SK-N-MC (cell line): ENCODE results near the gene STXBP5L.
A peak's percentile ranks its signal among the peaks of the same experiment; 100 is the strongest.

Experiments
- DNase-seq: peaks from one replicate; pipeline ENCODE4 v3.0.0-alpha.2; 2011; ENCODE audit warnings: low read depth, low spot score
- H3K27ac ChIP-seq: fragments of 200-600 bp; sonication (generic); 2 replicates; pipeline ENCODE4 v1.5.1; 2016; ENCODE audit warnings: mixed run types
- H3K36me3 ChIP-seq: fragments of 200-600 bp; sonication (generic); 2 replicates; pipeline ENCODE4 v1.6.1; 2017; ENCODE audit warnings: antibody characterized with exemption, low read length, mixed read lengths; ENCODE audit not compliant: insufficient read depth
- H3K4me3 ChIP-seq: fragments of 200-600 bp; sonication (generic); 2 replicates; pipeline ENCODE4 v1.5.1; 2016
- H3K9ac ChIP-seq: fragments of 200-600 bp; sonication (generic); 2 replicates; pipeline ENCODE4 v1.8.0; 2017; ENCODE audit warnings: mixed run types, mixed read lengths; ENCODE audit not compliant: insufficient read length
- H3K9me3 ChIP-seq: fragments of 200-600 bp; sonication (generic); 2 replicates; pipeline ENCODE4 v1.6.1; 2017; ENCODE audit warnings: low read depth, mild to moderate bottlenecking, antibody characterized with exemption, low read length, moderate library complexity, mixed read lengths
- EZH2 ChIP-seq: fragments of 200-600 bp; sonication (generic); IDR thresholded peaks from one replicate; pipeline ENCODE4 v1.6.1; 2017; ENCODE audit warnings: antibody characterized with exemption
- FOXP2 ChIP-seq: optimal IDR thresholded peaks from 2 replicates; pipeline ENCODE3; 2011; ENCODE audit warnings: mild to moderate bottlenecking, moderate library complexity; ENCODE audit not compliant: insufficient read depth; ENCODE audit errors: extremely low read length, control extremely low read depth
- POLR2AphosphoS5 ChIP-seq: IDR thresholded peaks from 2 replicates; pipeline ENCODE4 v1.6.1; 2012; ENCODE audit warnings: mild to moderate bottlenecking, low read depth, low read length, borderline replicate concordance

The STXBP5L gene

DNA sequence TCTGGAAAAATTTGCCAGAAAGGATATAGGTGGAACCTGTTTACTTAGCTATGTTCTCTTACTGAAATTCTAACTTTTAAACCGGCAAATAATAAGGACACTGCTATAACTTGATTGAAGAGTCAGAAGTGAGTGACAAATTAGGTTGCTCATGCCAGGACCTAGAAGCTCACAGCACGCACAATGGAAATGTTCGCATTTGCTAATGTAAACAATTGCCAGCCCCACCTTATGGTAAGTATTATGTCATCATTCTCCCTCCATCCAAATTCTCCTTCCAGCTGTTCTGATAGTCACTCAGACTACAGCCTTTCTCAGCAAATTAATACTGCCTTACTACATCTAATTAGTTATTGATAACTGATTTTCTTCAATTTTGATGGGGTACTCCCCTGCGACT is 4.8 kb upstream of the STXBP5L start:
- Histone ChIP-seq H3K36me3 (no peaks in the 10 kb centered on the region), H3K4me3 (no peak overlapping the region), H3K27ac (no peak overlapping the region), H3K9me3 (no peaks in the 10 kb centered on the region), H3K9ac (no peak overlapping the region)
- DNase-seq, result no peak
- TF ChIP-seq FOXP2 (no peak), EZH2 (no peak), POLR2AphosphoS5 (no peak)

DNA sequence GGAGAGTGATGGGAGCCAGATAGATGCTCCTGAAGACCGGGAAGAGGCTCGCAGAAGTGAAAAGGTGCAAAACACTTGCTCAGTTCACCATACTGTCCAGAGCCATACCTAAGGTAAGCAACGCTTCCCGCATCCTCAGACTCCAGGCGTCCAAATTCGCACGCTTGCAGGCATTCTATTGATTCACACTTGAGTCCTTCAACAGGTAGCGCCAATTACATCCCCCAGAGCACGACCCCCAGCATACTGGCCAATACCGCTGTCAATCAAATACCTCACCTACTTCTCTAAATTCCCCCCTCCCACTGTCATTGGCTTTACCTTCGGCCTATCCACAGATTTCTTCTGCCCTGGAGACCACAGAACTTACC is 361 bp upstream of the STXBP5L start:
- Histone ChIP-seq H3K9me3 (no peaks in the 10 kb centered on the region), H3K4me3 (peak overlapping the region; percentile 69; the same call in 1 of the 2 replicates), H3K9ac (no peak overlapping the region), H3K27ac (no peak overlapping the region), H3K36me3 (no peaks in the 10 kb centered on the region)
- TF ChIP-seq POLR2AphosphoS5 (no peak), FOXP2 (no peak), EZH2 (no peak)
- no peak for DNase-seq

DNA sequence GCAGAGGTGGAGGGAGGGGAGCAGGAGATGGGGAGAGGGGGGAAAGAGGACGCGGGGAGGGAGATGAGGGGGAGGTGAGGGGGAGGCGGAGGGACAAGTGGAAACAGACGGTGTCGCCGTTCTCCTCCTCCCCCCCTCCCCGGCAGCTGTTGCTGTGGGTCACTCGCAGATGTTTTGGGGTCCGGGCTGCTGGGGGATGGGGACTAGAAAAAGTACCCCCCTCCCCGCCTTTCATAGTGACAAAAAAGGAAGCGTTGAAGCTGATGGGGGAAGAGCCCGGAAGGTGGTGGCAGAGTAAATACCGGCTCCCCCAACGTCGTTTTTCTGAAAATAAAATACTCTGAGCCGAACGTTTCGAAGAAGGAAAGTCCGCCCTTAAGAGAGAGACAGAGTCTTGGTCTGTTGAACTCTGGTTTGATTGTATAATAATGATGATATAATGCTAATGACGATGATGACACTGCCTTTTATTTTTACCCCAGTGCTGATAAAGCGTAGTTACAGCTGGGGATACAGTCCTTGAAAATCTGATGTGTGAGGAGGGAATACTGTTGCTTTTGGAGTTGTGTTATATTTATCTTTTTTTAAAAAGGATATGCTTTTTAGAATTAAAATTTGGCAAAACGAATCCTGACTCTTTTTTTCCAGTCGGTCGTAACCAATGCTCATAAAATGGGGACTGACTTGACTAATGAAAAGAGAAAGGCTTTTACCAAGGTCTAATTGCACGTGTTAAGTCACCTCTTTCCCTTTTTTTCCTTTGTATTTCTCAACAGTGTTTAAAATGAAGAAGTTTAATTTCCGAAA is 993 bp downstream of the STXBP5L start:
- Histone ChIP-seq H3K9ac (no peak overlapping the region), H3K9me3 (no peaks in the 10 kb centered on the region), H3K4me3 (peak overlapping the region; percentile 69), H3K27ac (no peak overlapping the region), H3K36me3 (no peaks in the 10 kb centered on the region)
- DNase-seq, result no peak
- TF ChIP-seq POLR2AphosphoS5 (no peak), FOXP2 (no peak)

DNA sequence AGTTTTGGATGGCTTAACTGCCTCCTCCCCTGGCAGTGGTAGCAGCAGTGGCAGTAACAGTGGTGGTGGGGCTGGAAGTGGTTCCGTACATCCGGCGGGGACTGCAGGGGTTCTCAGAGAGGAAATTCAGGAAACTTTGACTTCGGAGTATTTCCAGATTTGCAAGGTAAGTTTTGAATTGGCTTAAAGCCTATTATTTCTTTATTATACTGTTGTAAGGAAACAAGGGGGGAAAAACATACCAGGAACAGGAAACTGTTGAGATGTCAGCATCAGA is 1.5 kb downstream of the STXBP5L start:
- DNase-seq, result no peak
- H3K9me3 ChIP-seq, result no peaks in the 10 kb centered on the region
- no peak overlapping the region for H3K4me3 ChIP-seq
- no peak overlapping the region for H3K9ac ChIP-seq
- H3K27ac ChIP-seq, result no peak overlapping the region
- H3K36me3 ChIP-seq, result no peaks in the 10 kb centered on the region
- no peak for TF ChIP-seq EZH2
- no peak for TF ChIP-seq FOXP2
- TF ChIP-seq POLR2AphosphoS5, result no peak

DNA sequence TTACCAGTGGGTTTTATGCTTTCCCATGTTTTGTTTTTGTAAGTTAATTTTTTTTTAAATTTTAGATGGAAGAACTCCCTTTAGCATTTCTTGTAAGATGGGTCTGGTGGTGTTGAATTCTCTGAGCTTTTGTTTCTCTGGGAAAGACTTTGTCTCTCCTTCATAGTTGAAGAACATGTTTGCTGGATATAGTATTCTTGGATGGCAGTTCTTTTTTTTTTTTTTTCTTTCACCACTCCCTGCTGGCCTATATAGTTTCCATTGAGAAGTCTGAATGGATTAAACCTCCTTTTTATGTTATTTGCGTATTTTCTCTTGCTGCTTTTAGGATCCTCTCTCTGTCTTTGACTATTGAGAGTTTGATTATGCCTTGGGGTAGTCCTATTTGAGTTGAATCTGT is 18.1 kb downstream of the STXBP5L start:
- DNase-seq, result no peak
- TF ChIP-seq EZH2 (no peak), POLR2AphosphoS5 (no peak), FOXP2 (no peak)
- Histone ChIP-seq H3K9me3 (no peaks in the 10 kb centered on the region), H3K36me3 (no peaks in the 10 kb centered on the region), H3K27ac (no peak overlapping the region), H3K9ac (no peak overlapping the region), H3K4me3 (no peak overlapping the region)

DNA sequence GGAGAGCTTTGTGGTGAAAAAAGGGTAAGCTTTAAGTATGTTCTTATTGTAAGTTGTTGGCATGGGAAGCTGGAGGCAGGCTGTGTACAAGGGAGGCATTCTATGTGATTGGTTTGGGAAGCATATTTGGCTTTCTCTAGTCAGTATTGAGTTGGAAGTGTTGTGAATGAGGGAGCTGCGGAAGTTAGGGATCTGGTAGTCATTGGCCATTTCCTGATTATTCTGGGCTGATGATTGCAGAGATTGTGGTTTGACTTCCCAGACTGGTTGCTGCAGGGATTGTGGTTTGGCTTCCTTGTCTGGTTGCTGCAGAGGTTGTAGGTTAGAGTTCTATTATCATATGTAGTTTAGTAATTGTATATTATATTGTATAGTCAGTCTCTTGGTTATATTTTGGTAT is 21.0 kb downstream of the STXBP5L start:
- H3K36me3 ChIP-seq, result no peaks in the 10 kb centered on the region
- no peak for DNase-seq

DNA sequence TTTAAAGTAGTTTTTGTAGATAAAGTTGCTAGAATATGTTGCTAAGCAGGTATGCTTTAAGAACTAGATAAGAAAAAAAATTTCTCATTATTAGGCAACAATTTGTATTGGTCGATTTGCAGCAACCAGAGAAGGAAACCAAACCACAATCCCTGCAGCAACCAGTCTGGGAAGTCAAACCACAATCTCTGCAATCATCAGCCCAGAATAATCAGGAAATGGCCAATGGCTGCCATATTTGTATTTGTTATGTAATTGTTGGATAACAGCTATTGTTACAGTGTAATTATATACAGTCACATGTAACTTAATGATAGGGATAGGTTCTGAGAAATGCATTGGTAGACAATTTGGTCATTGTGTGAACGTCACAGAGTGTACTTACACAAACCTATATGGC is 23.6 kb downstream of the STXBP5L start:
- Histone ChIP-seq H3K9ac (no peak overlapping the region), H3K4me3 (no peak overlapping the region), H3K36me3 (no peaks in the 10 kb centered on the region), H3K27ac (no peak overlapping the region), H3K9me3 (no peaks in the 10 kb centered on the region)
- TF ChIP-seq FOXP2 (no peak), EZH2 (no peak), POLR2AphosphoS5 (no peak)
- no peak for DNase-seq

More for the DNA sequence above, 21.0 kb downstream of the STXBP5L start:
- TF ChIP-seq EZH2 (no peak), POLR2AphosphoS5 (no peak), FOXP2 (no peak)
- H3K27ac ChIP-seq, result no peak overlapping the region
- no peak overlapping the region for H3K4me3 ChIP-seq
- H3K9me3 ChIP-seq, result no peaks in the 10 kb centered on the region
- H3K9ac ChIP-seq, result no peak overlapping the region

DNA sequence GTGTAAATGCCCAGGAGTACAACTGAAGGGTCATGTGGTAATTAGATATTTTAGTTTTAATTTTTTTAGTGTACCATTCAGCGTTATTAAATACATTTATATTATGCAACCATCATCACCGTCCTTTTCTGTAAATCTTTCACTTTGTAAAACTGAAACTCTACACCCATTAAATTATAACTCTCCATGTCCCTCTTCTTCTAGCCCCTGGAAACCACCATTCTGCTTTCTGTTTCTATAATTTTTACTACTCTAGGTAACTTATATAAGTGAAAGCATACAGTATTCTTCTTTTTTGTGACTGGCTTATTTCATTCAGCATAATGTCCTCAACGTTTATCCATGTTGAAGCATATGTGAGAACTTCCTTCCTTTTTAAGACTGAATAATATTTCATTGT is 48.1 kb downstream of the STXBP5L start:
- Histone ChIP-seq H3K27ac (no peak overlapping the region), H3K9ac (no peak overlapping the region), H3K36me3 (no peaks in the 10 kb centered on the region), H3K9me3 (no peaks in the 10 kb centered on the region), H3K4me3 (no peak overlapping the region)
- DNase-seq, result no peak
- no peak for TF ChIP-seq FOXP2
- TF ChIP-seq EZH2, result no peak
